Measurements from ENCODE around the gene ZNF440.
"Not testable (repeated sequence)": the region's sequence is repeated elsewhere in the genome, so short reads cannot be mapped to it uniquely, and the experiment has no call there.

Gene ZNF440

DNA sequence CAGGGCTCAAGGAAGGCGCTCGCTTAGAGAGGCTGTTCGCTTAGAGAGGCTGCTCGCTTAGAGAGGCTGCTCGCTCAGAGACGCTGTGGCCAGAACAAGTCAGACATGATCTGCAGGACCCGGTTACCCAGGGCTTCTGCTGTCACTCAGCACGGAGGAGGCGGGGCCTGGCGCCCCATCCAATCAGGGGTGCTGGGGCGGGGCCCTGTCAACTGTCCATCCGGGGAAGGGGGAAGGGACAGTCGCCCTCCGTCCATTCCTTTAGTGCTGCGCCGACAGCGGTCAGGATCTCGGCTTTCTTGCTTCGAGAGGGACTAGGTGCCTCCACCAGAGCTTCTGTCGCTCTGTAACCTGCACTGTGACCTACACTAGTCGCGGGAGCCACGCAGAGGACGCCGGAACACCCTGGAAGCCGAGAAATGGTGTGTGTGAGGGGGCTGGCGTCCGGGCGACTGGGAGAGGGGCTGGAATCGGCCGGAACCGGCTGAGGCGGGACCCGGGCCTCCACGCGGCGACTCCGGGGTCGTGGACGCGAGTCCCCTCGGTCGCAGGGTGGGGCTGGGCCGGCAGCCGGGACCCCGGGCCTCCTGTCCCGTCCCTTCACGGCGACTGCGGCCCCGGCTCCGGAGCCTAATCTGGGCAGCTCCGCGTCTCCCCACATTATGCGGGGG lies at the start of gene ZNF440:
ZNF440 (plus strand) TSS at position 245 of the 671 bp plus-strand sequence; CDS start at position 420, 175 bp downstream.
- DNase-seq (ENCODE audit: low read depth, low spot score) = peak; percentile 81

DNA sequence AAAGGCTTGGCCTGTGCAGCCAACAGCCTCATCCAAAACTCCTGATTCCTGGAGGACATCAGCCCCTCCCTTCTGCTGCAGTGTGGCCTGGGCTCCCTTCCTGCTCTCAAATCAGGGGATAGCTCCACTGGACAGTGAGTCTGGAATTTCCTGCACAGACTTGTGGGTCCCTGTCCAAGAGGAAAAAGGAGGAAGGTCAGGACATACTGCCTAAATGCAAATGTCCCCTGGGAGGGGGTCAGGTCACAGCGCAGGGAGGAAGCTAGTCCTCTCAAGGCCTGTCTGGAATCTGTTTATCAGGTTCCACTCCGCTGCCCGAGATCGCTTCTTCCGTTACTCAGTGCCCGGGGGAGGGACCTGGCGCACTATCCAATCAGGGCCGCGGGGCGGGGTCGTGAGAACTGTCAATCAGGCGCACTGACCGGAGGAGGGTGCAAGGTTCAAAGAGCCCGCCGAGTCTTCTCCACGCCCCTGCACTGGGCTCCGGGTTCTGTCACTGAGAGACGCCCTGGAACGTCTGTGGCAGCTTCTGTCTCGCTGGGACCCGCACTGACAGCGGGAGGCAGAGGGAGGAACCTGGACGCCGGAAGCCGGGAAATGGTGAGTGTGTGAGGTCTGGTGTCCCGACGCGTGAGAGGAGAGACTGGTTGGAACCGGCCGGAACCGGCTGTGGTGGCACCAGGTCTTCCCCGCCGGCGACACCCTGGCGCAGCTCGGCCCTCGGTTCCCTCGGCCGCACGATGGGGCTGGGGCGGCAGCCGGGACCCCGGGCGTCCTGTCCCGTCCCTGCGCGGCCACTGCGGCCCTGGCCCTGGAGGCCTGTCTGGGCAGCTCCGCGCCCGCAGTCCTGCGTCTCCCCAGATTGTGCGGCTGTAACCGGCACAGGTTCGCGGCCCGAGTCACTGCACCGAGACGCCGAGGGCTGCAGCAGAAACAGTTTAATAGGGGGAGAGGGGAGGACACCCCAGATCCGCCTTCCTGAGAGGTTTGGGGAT lies 47.2 kb upstream of the ZNF440 start, which contains the start of gene ZNF441:
ZNF441 (plus strand) TSS at position 404 of the 995 bp plus-strand sequence; CDS start at position 598, 194 bp downstream.
- H3K27ac ChIP-seq = peak within 1 kb of the TSS; percentile 86
- DNase-seq (ENCODE audit: low read depth, low spot score) = peak; percentile 60

More for the DNA sequence above, at the start of gene ZNF440:
- peak within 1 kb of the TSS; percentile 85 for H3K27ac ChIP-seq

DNA sequence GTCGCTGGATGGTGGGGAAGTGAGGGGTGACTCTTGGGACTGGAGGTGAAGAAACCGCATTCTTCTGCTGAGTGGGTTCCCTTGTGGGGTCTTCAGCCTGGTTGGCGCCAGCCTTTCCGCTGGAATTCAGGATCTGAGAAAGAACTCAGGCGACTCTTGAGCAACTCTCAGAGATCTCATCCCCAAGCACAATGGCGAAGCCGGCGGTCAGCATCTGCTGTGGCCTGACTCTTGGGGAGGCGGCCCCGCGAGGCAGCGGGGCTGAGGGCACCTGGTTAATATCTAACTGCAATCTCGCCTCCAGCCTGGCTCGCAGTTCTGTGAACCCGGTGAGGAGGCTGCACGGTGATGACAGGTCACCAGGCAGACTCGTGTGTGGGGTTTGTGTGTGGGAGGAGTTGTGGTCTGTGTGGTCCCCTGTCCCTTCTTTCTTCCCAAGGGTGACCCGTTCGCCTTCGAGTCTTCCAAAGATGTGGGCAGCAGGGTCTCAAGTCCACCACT lies 46.4 kb upstream of the ZNF440 start:
- peak overlapping the region; percentile 86 for H3K27ac ChIP-seq
- no peak for DNase-seq (ENCODE audit: low read depth, low spot score)

DNA sequence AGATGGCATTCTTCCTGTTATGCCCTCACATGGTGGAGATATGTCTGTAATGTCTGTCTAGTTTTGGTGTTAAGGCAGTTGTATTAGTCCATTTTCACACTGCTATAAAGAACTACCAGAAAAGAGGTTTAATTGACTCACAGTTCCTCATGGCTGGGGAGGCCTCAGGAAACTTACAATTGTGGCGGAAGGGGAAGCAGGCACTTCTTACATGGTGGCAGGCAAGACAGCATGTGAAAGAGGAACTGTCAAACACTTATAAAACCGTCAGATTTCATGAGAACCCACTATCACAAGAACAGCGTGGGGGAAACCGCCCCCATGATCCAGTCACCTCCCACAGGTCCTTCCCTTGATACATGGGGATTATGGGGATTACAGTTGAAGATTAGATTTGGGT lies 44.1 kb upstream of the ZNF440 start:
- no peak overlapping the region for H3K27ac ChIP-seq
- no peak for DNase-seq (ENCODE audit: low read depth, low spot score)

DNA sequence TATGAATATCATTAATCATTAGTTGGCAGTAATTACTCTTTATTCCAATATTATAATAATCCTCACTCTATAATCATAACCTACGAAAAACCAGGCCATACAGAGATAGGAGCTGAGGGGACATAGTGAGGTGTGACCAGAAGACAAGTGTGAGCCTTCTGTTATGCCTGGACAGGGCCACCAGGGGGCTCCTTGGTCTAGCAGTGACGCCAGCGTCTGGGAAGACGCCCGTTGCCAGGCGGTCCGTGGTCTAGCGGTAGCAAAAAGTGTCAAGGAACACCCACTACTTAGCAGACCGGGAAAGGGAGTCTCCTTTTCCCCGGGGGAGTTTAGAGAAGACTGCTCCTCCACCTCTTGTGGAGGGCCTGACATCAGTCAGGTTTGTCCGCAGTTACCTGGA lies 42.6 kb upstream of the ZNF440 start:
- not testable (repeated sequence) for DNase-seq (ENCODE audit: low read depth, low spot score); H3K27ac ChIP-seq

DNA sequence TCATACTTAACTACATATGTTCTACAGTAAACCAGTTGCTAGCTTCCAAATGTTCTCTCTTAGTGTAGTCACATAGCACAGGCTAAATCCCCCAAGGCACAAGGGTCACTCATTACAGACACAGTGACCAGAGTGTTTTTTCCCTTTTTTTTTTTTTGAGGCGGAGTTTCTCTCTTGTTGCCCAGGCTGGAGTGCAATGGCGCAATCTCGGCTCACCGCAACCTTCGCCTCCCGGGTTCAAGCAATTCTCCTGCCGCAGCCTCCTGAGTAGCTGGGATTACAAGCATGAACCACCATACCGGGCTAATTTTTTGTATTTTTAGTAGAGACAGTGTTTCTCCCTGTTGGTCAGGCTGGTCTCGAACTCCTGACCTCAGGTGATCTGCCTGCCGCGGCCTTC lies 37.4 kb upstream of the ZNF440 start:
- not testable (repeated sequence) for H3K27ac ChIP-seq; DNase-seq (ENCODE audit: low read depth, low spot score)

DNA sequence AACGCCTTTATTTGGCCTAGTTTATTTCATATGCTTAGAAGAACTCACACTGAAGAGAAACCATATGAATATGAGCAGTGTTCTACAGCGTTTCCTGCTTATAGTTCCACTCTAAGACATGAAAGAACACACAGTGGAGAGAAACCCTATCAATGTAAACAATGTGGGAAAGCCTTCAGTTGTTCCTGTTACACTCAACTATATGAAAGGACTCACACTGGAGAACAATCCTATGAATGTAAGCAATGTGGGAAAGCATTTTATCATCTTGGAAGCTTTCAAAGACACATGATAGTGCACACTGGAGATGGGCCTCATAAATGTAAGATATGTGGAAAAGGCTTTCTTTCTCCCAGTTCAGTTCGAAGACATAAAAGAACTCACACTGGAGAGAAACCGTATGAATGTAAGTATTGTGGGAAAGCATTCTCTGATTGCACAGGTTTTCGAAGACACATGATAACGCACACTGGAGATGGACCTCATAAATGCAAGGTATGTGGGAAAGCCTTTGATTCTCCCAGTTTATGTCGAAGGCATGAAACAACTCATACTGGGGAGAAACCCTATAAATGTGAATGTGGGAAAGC lies 33.5 kb upstream of the ZNF440 start:
- DNase-seq (ENCODE audit: low read depth, low spot score) = no peak
- H3K27ac ChIP-seq = no peak overlapping the region

DNA sequence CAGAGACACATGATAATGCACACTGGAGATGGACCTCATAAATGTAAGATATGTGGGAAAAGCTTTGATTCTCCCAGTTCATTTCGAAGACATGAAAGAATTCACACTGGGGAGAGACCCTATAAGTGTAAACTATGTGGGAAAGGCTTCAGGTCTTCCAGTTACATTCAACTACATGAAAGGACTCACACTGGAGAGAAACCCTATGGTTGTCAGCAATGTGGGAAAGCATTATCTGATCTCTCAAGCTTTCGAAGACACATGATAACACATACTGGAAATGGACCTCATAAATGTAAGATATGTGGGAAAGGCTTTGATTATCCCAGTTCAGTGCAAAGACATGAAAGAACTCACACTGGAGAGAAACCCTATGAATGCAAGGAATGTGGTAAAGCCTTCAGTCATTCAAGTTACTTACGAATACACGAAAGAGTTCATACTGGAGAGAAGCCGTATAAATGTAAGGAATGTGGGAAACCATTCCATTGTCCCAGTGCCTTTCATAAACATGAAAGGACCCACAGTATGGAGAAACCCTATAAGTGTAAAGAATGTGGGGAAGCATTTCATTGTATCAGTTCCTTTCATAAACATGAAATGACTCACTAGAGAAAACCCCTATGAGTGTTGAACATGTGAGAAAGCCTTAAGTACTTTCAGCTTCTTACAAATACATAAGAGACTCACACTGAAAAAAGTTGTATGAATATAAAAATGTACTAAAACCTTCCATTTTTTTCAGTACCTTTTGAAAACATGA lies 32.6 kb upstream of the ZNF440 start:
- no peak for DNase-seq (ENCODE audit: low read depth, low spot score)
- no peak overlapping the region for H3K27ac ChIP-seq

DNA sequence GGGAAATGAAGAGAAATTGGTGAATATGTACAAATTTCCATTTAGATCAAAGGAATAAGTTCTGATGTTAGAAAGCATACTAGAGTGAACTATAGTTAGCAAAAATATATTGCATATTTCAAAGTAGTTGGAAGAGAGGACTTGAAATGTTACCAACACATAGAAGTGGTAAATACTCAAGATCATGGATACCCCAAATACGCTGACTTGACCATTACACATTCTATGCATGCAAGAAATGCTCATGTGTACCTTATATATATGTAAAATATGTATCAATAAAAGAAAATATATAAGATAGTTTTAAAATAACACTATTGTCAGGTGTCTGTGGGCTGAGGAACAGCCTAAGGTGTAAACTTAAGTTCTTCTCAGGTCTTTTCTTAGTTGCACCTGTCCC lies 30.3 kb upstream of the ZNF440 start:
- no peak overlapping the region for H3K27ac ChIP-seq
- no peak for DNase-seq (ENCODE audit: low read depth, low spot score)

DNA sequence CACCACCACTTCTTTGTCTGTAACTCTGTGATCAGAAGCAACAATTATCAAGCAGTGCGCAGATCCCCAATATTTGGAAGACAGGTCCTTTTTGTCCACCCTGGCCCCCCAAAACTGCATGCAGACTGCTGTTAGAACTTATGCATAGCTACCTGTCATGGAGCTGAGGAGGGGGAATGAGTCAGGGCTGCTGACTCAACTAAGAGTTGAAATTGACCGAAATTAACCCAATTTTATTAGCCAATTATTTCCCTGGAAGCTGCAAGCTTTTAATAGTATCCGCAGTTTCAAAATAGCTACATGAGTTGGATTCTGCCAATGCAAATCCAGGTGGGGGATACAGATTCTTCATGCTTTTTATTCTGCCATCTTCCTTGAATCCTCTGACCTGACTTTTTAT lies 29.7 kb upstream of the ZNF440 start:
- H3K27ac ChIP-seq = no peak overlapping the region
- DNase-seq (ENCODE audit: low read depth, low spot score) = no peak

DNA sequence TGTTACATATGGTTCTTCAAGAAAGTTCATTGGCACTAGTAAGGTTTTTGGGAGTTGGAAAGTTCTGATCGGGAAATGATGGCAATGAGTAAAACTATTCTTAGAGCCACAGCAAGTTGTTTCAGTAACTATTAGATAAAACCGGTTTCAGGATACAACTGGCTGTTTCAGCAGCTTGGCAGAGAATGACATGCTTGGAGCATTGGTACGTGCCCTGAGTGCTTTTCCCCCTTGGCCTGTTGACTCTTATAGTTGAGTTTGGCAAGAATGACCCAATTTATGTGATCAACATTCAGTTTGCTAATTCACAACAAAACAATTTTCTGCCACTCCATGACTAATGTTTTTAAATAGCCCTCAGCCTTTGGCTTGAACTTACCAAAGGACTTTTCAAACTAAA lies 26.5 kb upstream of the ZNF440 start:
- no peak overlapping the region for H3K27ac ChIP-seq
- DNase-seq (ENCODE audit: low read depth, low spot score) = no peak

DNA sequence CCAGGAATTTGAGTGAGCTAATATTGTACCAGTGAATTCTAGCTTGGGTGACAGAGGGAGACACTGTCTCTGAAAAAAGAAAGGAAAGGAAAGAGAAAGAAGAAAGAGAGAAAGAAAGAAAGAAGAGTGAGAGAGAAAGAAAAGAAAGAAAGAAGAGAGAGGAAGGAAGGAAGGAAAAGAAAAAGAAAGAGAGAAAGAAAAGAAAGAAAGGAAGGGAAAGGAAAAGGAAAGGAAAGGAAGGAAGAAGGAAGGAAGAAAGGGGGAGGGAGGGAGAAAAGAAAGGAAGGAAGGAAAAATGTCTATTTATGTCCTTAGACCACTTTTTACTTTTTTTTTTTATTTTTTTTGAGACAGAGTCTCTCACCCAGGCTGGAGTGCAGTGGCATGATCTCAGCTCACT lies 21.1 kb upstream of the ZNF440 start:
- no peak overlapping the region for H3K27ac ChIP-seq

DNA sequence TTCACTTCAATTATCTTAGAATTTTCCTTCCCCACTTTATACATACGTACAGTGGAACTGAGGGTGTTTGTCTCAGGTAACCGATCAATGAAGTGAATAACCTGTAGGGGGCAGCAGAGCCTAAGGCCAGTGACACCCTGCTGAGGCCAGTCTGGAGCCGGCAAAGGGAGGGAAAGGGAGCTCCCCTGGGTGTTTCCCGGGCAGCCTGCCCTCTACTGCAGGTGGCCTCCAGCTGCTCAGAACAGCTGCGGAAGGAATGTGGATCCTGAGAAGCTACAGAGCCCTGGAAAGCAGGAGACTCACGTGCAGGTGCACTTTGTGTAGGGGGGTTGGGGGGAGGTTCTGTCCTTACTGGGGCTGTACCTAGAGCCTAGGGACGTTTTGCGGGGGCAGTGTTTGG lies 16.6 kb upstream of the ZNF440 start:
- DNase-seq (ENCODE audit: low read depth, low spot score) = peak; percentile 33
- H3K27ac ChIP-seq = no peak overlapping the region

More for the DNA sequence above, 21.1 kb upstream of the ZNF440 start:
- DNase-seq (ENCODE audit: low read depth, low spot score) = no peak

DNA sequence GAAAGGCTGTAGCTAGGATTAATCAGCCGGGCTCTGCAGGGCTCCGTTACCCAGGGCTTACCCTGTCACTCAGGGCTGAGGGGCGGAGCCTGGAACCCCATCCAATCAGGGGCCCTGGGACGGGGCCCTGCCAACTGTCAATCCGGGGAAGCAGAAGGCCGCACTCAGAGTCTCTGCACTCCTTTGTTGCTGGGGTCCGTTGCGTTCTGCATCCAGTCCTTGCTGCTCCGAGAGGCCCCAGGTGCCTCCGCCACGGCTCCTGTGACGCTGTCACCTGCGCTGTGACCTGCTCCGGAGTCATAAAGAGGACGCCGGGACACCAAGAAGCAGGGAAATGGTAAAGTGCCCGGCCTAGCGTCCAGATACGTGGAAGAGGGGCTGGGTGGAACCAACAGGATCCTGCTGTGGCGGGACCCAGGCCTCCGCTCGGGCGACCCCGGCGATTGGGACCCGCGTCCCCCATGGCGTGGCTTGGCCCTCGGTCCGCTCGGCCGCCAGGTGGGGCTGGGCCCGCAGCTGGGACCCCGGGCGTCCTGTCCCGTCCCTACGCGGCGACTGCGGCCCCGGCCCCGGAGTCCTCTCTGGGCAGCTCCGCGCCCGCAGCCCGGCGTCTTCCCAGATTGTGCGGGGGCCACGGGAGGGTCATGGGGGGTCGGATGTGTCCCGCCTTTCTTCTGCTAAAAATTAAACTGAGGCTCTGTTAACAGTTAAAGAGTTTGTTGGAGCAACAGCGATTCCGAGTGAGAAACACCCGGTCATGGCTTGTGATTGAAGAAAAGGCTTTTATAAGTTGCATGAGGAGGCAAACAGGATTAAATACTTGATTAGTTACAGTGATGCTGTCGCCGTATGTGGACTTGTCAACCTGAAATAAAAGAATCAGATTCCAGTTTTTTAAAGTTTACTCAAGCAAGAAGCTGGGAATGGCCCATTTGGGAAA lies 15.4 kb upstream of the ZNF440 start, which contains the start of gene ZNF491:
ZNF491 (plus strand) TSS at position 133 of the 940 bp plus-strand sequence. CDS start 7,431 bp downstream, outside the sequence.
- DNase-seq (ENCODE audit: low read depth, low spot score) = peak; percentile 39
- H3K27ac ChIP-seq = no peak within 1 kb of the TSS

DNA sequence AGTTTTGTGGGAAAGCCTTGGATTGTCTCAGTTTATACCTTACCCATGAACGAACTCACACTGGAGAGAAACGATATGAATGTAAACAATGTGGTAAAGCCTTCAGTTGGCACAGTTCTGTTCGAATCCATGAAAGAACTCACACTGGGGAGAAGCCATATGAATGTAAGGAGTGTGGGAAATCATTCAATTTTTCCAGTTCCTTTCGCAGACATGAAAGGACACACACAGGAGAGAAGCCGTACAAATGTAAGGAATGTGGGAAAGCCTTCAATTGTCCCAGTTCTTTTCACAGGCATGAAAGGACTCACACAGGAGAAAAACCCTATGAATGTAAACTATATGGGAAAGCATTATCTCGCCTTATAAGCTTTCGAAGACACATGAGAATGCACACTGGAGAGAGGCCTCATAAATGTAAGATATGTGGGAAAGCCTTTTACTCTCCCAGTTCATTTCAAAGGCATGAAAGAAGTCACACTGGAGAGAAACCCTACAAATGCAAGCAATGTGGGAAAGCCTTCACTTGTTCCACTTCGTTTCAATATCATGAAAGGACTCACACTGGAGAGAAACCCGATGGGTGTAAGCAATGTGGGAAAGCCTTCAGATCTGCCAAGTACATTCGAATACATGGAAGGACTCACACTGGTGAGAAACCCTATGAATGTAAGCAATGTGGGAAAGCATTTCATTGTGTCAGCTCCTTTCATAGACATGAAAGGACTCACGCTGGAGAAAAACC lies 7.5 kb upstream of the ZNF440 start:
- no peak for DNase-seq (ENCODE audit: low read depth, low spot score)
- no peak overlapping the region for H3K27ac ChIP-seq

DNA sequence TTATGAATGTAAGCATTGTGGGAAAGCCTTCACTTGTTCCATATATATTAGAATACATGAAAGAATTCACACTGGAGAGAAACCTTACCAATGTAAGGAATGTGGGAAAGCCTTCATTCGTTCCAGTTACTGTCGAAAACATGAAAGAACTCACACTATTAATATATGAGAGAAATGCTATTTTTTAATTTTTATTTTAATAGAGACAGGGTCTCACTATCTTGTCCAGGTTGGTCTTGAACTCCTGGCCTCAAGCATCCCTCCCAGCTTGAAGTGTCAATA lies 7.0 kb upstream of the ZNF440 start:
- H3K27ac ChIP-seq = no peak overlapping the region
- DNase-seq (ENCODE audit: low read depth, low spot score) = no peak

DNA sequence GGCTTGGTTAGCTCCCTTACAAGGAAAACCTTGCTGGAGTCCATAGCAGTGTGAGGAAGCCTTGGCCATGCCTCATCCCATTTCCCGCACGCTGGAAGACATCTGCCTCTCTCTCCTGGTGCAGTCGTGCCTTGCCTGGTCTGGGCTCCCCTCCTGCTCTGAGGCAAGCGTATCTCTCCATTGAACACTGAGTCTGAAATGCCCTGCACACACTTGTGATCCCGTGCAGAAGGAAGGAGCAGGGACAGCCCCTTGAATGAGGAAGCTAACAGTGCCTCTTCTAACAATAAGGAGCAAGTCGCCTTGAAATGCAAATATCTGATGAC lies 407 bp upstream of the ZNF440 start:
- DNase-seq (ENCODE audit: low read depth, low spot score) = no peak
- H3K27ac ChIP-seq = peak overlapping the region; percentile 85

DNA sequence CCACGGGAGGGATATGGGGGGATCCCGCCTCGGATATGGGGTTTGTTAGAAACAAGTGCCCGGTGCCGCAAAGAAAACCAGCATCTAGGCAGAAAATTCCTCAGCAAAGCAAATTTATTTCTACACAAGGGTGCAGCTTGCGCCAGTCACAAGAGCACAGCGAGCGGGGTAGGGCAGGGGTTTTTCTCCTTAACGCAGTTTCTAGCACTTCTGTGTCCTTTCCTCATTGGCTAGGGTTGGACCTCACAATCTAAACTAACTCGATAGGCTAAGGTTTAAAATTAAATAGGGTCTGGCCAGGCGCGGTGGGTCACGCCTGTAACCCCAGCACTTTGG lies 595 bp downstream of the ZNF440 start:
- DNase-seq (ENCODE audit: low read depth, low spot score) = no peak
- peak overlapping the region; percentile 85 for H3K27ac ChIP-seq

Data from epithelial cell of prostate (primary cell).